NCI-H1048 (cell line): ENCODE results near the gene B3GAT1.

Source experiments
- DNase-seq: peaks from one replicate; lab custom pipeline; 2025; lab: John Stamatoyannopoulos, UW

The B3GAT1 gene

DNA sequence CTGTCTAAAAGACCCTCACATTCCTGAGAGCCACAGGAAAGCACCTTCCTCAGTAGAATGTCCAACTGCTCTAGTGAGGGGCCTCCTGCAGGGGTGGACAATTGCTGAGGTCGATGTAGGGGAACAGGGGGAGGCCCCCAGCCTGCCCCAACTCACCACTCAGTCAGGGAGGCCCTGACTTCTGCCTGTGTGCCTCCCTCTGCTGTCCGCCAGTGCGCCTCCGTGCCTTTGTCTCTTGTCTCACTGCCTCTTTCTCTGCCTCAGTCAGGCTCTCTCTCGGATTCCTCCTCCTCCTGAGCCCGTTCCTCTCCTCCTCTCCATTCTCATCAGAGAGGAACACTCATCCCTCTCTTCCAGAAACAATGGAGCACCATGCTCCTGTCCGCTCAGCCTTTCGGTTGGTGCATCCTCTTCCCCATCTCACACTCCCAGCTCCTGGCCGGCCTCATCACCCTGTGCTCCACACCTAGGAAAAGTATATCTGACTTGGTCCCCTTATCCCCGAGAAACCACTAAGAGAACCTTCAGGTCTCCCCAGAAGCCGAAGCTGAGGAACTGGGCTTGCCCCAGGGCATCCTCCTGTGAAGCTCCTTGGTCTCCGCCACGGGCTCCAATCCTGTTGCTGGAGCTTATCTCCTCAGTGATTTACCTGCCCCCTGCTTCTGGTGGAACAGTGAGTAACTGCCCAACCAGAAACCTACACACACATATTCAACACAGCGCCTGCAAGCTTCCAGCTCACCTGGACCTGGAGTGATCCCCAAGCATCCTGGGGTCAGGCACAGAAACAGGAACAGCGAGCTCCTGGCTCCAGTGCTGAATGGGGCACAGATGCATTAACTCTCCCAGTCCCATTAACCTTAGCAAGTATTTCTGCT, 2.3 kb downstream of the B3GAT1 start:
- no peak for DNase-seq

DNA sequence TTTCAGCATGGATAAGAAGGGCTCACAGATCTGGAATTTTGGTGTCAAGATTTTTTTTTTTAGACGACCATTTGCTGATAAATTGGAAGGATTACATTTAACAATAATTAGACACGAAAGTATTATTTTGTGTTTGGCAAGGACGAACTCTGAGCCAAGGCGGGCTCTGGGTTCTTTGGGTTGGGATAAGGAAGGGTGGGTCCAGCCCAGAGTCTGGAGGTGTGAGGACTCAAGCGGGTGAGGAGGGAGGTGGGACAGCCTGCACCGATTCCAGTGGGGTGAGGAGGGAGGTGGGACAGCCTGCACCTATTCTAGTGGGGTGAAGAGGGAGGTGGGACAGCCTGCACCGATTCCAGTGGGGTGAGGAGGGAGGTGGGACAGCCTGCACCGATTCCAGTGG, 4.1 kb downstream of the B3GAT1 start:
- DNase-seq = no peak

DNA sequence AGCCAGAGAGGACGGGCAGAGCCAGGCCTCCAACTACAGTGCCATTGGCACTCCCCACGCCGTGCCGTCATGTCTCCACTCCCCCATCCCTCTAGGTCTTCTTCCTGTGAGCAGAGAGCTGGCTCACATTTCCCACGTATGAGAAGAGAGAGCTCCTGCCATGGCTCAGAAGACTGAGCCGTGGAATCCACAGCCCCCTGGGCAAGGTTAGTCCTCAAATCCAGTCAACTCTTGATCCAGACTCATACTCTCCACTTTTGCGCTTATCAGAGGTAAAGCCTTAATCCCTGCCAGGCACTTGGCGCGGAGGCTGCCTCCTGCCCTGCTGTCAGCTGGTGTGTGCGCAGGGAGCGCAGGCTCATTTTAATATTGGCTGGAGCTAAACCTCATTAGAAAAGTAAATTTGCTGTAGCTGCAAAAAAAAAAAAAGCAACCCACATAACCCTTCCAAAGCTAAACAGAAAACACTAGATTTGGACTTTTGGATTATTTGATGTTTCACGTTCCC, 4.7 kb downstream of the B3GAT1 start:
- no peak for DNase-seq

DNA sequence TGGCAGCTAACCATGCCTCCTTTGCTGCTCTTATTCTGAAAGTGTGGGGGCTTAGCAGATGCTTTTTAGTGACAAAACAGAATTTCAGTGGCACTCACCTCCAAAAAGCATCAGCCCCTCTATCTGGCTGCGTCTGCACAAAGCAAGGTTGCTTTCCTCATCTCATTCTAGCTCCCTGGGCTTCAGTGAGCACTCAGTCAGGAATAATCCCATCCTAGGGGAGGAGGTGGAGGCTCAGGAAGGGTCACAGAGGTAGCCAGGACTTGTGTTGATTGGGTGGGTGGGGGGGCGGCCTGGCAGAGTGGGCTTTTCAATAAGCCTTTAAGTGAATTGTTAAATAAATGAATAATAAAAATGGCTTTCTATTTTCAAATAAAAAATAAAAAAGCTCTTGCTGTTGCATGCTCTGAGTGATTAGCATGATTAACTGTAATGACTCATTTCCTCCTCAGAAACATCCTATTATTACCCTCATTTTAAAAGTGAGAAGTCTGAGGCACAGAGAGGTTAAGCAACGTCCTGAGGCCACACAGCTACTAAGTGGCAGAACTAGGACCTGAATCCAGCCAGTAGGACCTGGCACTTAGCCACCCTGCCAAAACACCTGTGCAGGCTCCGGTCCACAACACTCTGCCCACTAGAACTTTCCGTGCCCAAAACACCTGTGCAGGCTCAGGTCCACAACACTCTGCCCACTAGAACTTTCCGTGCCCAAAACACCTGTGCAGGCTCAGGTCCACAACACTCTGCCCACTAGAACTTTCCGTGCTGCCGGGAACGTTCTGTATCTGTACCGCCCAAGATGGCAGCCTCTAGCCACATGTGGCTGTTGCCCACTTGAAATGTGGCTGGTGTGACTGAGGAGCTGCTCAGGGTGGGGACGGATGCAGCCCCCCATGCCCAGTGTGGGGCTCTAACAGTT, 5.5 kb downstream of the B3GAT1 start:
- DNase-seq = no peak

DNA sequence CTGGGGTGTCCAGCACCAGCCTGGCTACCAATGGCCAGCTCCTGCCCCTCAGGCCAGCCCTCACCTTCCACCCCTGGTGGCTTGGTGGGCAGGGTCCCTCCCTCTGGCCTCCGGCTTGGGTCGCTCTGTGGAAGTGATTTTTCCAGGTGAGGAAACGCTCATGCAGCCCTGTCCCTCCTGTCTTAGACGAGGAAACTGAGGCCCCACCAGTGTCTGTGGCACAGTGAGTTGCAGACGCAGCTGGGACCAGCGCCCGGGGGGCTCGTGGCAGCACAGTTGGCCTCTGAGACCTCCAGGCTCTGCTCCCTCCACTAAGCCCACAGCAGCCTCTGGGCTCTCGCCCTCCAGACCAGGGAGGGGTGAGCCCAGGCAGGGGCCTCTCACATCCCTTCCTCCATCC, 6.2 kb downstream of the B3GAT1 start:
- no peak for DNase-seq

DNA sequence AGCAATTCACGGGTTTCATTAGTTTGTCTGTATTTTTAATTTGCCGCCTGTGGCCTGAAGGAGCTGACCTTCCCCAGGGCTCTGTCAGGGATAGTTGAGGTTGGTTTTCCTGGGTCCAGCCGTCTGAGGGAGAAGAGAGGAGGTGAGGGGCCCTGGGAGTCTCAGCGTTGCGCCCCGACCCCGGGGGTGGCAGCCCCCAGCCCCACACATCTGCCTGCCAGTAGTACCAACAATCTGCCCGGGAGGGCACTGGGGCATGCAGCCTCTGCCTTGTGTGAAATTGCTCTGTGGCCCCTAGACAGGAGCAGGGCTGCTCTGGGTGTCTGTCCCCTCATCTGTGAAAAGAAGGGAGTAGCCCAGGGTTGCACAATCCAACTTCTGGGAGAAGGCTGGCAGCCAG, 6.6 kb downstream of the B3GAT1 start:
- DNase-seq = no peak

DNA sequence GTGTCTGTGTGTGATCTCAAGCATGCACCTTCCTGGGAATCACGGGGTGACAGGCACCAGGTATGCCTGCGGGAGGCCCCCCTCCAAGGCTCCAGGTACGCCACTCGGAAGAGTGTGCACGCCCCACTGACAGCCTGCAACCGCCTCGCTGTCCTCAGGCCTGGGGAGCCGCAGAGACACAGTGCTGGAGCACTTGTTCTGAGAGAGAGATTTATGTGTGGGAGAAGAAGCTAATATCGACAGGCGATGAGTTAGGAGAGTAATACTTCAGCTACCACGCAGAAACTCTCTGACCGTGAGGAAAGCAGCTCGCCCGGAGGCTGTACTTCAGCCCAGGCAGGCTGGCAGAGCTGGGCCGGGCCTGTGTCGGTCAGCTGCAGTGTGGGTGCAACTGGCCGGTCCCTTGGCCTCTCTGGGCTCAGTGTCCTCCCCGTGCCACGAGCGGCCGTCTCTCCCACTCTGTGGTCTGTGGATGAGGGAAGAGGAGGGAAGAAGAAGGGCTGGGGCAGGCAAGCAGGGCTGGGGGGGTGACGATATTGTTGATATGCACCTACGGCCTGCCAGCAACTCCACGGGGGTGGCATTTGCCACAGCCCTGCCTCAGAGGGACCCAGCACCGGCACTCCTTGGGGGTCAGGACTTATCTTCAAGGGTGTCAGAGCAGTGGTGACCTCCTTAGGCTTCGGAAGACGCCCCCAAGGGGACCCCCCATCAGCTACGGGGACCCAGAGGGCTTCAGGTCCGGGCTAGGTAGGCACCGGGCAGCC, 7.3 kb downstream of the B3GAT1 start:
- DNase-seq = no peak

DNA sequence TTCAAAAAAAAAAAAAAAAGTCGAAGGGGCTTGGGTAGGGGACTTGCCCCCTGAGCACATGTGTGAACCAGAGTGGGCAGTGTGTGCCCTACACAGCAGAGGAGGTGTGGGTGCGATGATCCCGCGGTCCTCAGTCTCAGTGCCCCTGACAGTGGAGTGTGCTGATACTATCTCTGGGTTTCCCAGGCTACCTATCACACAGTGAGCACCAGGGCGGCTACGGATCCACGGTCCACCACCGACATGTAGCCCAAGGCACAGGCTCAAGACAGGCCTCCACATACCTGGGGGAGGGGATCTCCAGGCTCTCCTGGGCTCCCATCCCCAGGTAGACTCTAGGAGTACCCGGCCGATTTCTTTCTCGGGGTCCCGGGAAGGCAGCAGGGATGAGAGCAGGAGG, 9.1 kb downstream of the B3GAT1 start:
- DNase-seq = no peak

DNA sequence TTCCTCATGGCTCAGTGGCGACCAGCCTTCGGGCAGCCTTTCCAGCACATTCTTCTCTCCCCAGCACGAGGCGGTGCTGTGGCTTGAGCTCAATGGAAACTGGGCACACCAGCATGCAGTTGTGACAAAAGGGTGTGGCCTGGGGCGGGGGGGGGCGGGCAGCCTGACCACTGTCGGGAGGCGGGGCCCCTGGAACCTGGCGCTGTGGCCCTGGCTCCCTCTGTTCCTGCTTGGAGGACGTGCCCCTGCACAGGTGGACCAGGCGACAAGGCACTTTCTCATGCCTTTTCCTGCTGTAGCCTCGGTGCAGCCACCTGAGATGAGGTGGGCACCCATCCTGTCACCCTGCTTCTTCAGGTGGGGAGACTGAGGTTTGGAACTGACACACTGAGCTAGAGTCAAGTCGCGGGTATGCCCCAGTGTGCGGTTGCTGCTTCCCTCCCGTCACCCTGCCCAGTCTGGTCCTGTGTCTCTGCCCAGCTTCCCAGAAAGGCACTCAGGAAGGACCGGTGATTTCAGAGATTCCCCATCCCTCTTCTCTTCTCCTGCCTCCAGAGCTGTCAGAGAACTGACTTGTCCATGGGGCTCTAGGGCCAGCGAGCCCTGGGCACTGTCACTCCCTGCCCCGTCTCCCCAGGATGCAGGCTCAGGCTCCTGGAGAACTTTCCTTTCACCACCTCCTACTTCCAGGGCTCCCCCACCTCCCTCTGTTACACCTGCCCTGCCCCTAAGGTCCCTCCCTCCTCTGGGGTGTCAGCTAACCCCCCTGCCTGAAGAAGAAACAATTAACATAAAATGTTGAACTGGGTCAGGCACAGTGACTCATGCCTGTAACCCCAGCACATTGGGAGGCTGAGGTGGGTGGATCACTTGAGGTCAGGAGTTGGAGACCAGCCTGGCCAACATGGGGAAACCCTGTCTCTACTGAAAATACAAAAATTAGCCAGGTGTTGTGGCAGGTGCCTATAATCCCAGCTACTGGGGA, 9.9 kb downstream of the B3GAT1 start:
- no peak for DNase-seq

DNA sequence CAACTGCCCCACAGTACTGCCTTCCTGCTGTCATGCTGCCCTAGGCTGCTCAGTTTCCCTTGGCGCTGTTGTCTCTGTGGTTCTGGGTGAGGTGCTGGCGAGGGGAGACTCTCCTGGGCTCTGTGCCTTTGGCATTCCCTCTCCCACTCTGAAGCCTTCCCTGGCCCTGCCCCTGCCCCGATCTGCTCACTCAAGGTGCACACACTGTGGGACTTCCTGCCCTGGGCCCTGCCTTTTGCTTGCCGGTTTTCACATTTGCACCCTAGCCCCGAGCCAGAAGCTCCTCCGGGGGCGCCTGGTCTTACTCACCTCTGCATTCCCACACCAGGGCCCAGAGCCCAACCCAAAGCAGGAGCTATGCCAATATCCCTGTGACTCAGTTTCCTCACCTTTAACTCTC, 12.0 kb downstream of the B3GAT1 start:
- no peak for DNase-seq

DNA sequence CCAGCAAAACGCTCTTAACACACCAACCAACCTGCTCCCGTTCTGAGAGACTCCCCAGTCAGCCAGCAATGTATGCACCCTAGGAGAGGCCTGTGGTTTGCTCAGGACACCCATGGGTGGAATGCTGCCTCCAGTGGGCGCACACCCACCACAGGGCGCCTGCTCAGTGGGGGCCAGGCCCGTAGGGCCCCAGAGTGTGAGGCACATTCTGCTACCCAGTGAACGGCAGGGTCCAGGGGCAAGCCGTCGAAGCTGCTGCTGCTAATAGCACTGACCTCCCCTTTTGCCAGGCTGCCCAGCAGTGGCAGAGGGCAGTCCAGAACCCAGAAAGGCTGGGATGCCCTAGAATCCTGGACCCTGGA, 12.8 kb downstream of the B3GAT1 start:
- no peak for DNase-seq

DNA sequence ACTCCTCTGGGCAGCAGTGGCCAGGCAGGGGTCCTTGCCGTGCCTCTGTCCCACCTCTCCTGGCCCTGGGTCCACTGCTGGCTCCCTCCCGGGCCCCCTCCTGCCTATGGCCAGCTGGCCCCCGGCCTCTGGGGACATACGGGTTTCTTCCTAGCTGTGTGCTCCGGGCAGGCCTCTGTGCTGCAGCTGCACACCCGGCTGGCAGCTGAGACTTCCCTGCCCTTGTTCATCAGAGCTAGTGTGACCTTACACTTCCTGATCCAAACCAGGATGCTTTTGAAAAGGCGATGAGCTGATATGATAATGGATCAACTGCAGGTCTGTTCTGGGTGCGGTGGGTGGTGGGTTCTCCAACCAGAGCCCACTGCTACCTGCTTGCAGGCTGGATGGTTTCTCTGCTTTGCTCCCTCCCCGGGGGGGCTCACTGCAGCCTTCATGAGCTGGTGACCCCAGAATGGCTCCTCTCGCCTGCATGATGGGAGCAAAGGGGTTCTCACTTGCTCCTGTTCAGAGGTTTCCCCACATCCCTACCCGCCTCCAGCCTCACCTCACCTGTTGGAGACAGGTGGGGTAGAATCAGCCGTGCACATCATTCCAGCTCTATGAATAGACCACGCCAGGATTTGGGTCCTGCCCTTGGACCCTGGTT, 13.3 kb downstream of the B3GAT1 start:
- DNase-seq = no peak

DNA sequence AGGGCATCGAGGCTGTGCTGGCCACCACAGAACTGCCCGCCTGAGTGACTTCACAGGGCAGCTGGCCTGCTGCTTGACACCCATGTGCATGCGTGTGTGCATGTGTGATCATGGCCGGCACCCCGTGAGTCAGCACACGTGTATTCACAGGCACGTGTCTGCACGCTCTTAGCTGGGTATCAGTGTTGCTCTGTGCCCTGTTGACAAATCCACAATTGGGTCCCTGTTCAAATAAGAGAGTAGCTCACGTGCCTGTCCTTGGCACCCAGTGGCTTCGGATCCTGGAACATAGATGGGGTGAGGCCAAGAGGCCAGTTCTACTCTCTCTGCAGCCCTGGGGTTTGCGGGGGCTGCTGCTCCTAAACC, 14.0 kb downstream of the B3GAT1 start:
- no peak for DNase-seq

DNA sequence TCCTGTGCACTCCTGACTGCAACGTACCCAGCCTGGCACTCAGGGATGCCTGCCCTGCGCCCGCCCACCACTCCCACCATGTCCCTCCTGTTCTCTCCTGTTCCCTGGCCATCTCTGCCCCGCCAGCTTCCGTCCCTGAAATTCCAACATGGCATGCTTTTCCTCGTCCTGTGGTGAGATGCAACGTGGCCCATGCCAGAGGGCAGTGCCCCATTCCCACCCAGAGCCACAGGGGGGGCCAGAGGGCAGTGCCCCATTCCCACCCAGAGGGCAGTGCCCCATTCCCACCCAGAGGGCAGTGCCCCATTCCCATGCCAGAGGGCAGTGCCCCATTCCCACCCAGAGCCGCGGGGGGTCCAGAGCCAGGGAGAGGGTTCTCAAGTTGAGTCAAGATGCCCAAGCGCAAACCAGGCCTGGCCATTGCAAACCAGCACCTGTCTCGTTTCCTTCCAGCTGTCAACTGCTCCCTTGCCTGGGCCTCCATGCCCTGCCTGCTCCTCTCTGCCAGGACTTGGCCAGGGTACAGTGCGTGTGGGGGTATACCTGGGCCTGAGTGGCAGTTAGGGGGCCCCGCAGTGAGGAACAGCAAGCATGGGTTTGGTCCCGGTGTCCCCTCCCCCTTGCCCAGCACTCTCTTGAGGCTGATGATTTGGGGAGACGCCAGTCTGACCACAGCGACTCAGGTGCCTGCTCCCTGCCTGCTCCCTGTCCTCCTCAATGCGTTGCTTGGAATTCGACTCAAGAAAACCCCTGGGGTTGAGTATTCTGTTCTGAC, 14.6 kb downstream of the B3GAT1 start:
- DNase-seq = no peak

DNA sequence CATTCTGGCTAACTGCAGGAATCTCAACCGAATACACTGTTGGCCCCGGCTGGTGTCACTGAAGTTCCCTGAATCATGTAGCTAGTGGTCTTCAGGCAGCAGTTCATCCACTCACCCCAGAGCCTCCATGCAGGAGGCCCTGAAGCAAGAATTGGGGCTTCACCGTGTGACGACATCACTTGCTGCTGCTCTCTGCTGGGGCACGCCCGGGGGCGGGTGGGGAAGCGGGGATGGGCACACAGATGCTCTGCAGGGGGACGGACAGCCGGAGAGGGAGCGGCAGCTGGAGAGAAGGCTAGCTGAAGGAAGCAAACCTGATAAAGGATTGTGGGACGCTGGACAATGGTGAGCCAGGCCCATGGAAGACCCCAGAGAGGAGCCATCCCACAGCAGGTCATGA, 17.0 kb downstream of the B3GAT1 start:
- no peak for DNase-seq

DNA sequence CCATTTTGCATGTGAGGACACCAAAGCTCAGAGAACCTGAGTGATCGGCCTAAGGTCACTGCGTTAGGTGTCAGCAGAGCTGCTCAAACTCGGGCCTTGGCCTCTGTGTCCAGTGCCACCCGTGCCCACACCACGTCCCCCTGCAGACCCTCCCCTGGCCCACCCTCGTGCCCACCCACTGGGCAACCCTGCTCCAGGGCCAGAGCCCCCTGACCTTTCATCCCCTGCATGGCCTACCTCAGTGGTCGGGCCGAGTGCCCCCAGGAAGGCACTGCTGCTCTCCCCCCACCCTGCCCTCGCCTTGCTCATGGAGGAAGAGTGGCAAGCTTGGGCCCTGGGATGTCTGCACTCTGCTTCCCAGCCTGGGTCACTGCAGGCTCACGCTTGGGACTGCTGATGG, 17.7 kb downstream of the B3GAT1 start:
- no peak for DNase-seq

DNA sequence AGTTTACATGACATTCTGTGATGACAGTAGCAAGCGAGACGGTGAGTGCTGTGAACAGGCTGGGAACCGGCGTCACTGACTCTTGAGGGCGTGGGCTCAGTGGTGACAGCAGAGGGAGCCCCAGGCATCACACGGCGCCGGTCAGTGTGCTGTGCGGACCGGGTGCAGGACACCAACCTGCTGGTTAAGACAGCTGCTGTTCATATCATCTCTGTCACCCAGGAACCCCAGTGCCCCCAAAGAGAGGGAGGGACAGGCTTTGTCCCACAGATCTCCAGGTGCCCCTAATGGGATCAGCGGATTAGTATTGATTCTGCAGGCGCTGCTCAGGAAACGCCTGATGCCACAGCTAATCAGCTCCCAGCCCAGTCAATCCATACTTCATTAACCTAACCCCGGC, 18.4 kb downstream of the B3GAT1 start:
- no peak for DNase-seq

DNA sequence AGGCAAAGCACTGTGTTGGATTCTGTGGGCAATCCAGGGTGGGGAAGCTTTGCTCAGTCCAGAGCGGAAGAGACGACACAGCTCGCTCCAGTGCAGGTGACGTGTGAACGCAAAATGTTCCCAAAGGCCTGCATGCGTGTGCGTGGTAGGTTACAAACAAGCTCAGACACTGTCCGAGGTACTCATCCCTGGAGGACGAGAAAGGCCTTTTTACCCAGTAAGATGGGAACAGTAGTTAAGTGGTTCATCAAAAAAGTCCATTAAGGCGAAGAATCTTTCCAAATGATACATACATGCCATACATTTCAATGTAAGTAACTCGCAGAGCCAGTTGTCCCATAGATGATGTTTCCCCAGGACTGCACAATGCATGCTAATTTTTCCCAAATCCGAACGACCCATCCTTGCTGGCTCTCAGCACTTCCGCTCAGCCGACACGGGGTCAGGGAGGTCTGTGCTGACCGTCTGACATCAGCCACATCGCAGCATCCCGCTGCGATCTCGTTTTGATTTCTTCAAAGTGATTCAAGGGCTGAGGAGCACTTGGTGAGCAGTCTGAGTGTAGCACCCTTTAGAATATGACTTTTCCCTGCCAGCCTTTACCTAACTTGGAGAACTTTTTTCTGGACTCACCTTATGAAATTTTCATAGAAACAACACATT, 19.0 kb downstream of the B3GAT1 start:
- DNase-seq = no peak

DNA sequence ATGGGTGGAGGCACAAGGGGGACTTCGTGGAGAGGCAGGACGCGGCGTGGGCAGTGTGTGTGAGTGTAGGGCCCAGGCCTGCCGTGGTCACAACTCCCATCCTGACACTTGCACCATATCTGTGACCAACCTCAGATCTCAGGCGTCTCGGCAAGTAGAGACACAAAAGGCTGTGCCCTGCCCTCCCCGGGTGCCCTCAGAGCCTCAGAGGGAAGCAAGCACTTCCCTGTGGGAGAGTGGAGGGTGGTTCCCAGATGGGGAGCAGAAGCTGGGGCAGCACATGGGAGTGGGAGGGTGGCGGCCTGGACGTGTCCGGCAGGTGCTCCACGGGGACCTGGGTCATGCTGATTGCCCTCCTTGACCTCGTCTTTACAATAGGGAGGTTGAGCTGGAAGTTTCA, 20.4 kb downstream of the B3GAT1 start:
- no peak for DNase-seq
